Measurements from ENCODE around the gene EPHA2.
A peak's percentile ranks its signal among the peaks of the same experiment; 100 is the strongest.

EPHA2 gene

GRCh38 chr1:16155537-16156410, at the start of gene EPHA2:
Gene EPHA2, minus strand, starts transcription at chr1:16156069. Its CDS starts 137 bp downstream, at chr1:16155932.
- TF ChIP-seq RARB (CRISPR knock-in tag; IDR thresholded peaks at IDR 0.05) (no peak), CSDC2 (CRISPR knock-in tag; IDR thresholded peaks at IDR 0.05) (0 out of 2 replicates have a peak, but pooled peaks have one; percentile 52)
- peak; percentile 70 for ATAC-seq

- ATAC-seq = no peak
- TF ChIP-seq OSR1 (CRISPR knock-in tag; IDR thresholded peaks at IDR 0.05) = no peak
- no peak for TF ChIP-seq ZNF565 (CRISPR knock-in tag; conservative IDR thresholded peaks at IDR 0.05; ENCODE audit: low read depth)
- no peak for TF ChIP-seq SNAI2 (CRISPR knock-in tag; IDR thresholded peaks at IDR 0.05)
- TF ChIP-seq ZFP3 (CRISPR knock-in tag; IDR thresholded peaks at IDR 0.05) = no peak
- TF ChIP-seq ZC3H10 (CRISPR knock-in tag; IDR thresholded peaks at IDR 0.05) = no peak
- no peak for TF ChIP-seq BACH2 (CRISPR knock-in tag; IDR thresholded peaks at IDR 0.05; ENCODE audit: borderline replicate concordance)
- no peak for TF ChIP-seq ARNTL (CRISPR knock-in tag; IDR thresholded peaks at IDR 0.05; ENCODE audit: borderline replicate concordance, low read depth)
- TF ChIP-seq ESRRG (CRISPR knock-in tag; IDR thresholded peaks at IDR 0.05) = no peak
Measured at GRCh38 chr1:16205334-16205671, 49.4 kb upstream of the EPHA2 start.

GRCh38 chr1:16204634-16205333, 48.9 kb upstream of the EPHA2 start:
- no peak for ATAC-seq
- TF ChIP-seq POU6F1 (CRISPR knock-in tag; IDR thresholded peaks at IDR 0.05; ENCODE audit: borderline replicate concordance, low read depth) = no peak
- TF ChIP-seq GLIS3 (CRISPR knock-in tag; IDR thresholded peaks at IDR 0.05) = no peak
- TF ChIP-seq PPARA (CRISPR knock-in tag; IDR thresholded peaks at IDR 0.05; ENCODE audit: borderline replicate concordance) = no peak
- no peak for TF ChIP-seq ZFP3 (CRISPR knock-in tag; IDR thresholded peaks at IDR 0.05)
- TF ChIP-seq RARB (CRISPR knock-in tag; IDR thresholded peaks at IDR 0.05) = no peak
- TF ChIP-seq TCF4 (CRISPR knock-in tag; IDR thresholded peaks at IDR 0.05; ENCODE audit: borderline replicate concordance) = no peak
- no peak for TF ChIP-seq PATZ1 (CRISPR knock-in tag; IDR thresholded peaks at IDR 0.05; ENCODE audit: borderline replicate concordance)
- TF ChIP-seq ZC3H10 (CRISPR knock-in tag; IDR thresholded peaks at IDR 0.05) = no peak
- no peak for TF ChIP-seq ESRRG (CRISPR knock-in tag; IDR thresholded peaks at IDR 0.05)
- no peak for TF ChIP-seq ZNF8 (CRISPR knock-in tag; IDR thresholded peaks at IDR 0.05)
- no peak for TF ChIP-seq CSDC2 (CRISPR knock-in tag; IDR thresholded peaks at IDR 0.05)
- TF ChIP-seq ZFP30 (CRISPR knock-in tag; IDR thresholded peaks at IDR 0.05) = no peak

- ATAC-seq = no peak
- TF ChIP-seq ZFP3 (CRISPR knock-in tag; IDR thresholded peaks at IDR 0.05) = no peak
- TF ChIP-seq ISL1 (CRISPR knock-in tag; IDR thresholded peaks at IDR 0.05) = no peak
- no peak for TF ChIP-seq TCF4 (CRISPR knock-in tag; IDR thresholded peaks at IDR 0.05; ENCODE audit: borderline replicate concordance)
- TF ChIP-seq GLIS3 (CRISPR knock-in tag; IDR thresholded peaks at IDR 0.05) = no peak
- no peak for TF ChIP-seq ZC3H10 (CRISPR knock-in tag; IDR thresholded peaks at IDR 0.05)
- no peak for TF ChIP-seq CSDC2 (CRISPR knock-in tag; IDR thresholded peaks at IDR 0.05)
- TF ChIP-seq ESRRG (CRISPR knock-in tag; IDR thresholded peaks at IDR 0.05) = no peak
- no peak for TF ChIP-seq TSHZ2 (CRISPR knock-in tag; IDR thresholded peaks at IDR 0.05)
- TF ChIP-seq TOX (CRISPR knock-in tag; IDR thresholded peaks at IDR 0.05; ENCODE audit: borderline replicate concordance) = no peak
- TF ChIP-seq ZFP30 (CRISPR knock-in tag; IDR thresholded peaks at IDR 0.05) = no peak
Measured at GRCh38 chr1:16204216-16204615, 48.3 kb upstream of the EPHA2 start.

All from SK-N-SH treated with all-trans-retinoic acid at 6 μM for 48 hours (cell line).